GM06990 (cell line): Measurements from ENCODE around the gene ERCC6L2.

Source experiments
- DNase-seq: peaks from one replicate; pipeline ENCODE4 v3.0.0-alpha.2; 2011; ENCODE audit not compliant: insufficient read length; ENCODE audit errors: extremely low read depth
- H3K27me3 ChIP-seq: replicated peaks from 2 replicates; pipeline ENCODE4 v1.6.0; 2011; ENCODE audit warnings: low read length; ENCODE audit not compliant: control insufficient read depth, insufficient read depth
- H3K36me3 ChIP-seq: 2 replicates; pipeline ENCODE4 v1.5.1; 2011; ENCODE audit warnings: low read length; ENCODE audit not compliant: control insufficient read depth, insufficient read depth
- H3K4me3 ChIP-seq: replicated peaks from 2 replicates; pipeline ENCODE4 v1.5.1; 2011; ENCODE audit warnings: low read depth, mild to moderate bottlenecking, control low read depth, low read length
- TF ChIP-seq, protein P1 (sequence below): IDR thresholded peaks from 2 replicates; pipeline ENCODE4 v1.5.1; 2011; ENCODE audit warnings: low read length, control low read depth, mild to moderate bottlenecking, inconsistent platforms; ENCODE audit not compliant: insufficient read depth, poor library complexity, severe bottlenecking

ERCC6L2 gene

DNA sequence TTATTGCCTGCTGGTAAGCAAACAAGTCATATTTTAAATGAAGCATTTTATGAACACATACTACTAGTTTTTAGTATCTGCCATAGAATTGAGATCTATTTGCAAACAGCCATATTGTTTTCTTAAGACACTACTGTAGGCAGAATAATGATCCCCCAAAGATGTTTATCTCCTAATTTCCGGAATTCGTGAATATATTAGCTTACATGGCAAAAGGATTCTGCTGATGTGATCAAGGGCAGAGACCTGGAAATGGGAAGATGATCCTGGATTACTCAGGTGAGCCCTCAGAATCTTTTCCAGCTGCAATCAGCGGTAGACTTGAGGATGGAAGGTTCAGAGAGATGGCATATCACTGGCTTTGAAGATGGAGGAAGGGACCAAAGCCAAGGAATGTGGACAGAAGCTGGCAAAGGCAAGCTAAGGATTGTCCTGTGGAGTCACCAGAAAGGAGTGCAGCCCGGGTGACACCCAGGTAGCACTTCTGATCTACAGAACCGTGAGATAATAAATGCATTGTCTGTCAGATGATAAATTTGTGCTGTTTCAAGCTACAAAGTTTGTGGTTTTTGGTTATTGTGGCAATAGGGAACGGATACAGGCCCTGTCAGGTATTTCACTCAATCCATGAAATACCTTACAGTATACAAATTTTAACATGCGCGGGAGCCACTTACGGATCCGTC is 1.0 kb upstream of the ERCC6L2 start:
- DNase-seq = no peak

DNA sequence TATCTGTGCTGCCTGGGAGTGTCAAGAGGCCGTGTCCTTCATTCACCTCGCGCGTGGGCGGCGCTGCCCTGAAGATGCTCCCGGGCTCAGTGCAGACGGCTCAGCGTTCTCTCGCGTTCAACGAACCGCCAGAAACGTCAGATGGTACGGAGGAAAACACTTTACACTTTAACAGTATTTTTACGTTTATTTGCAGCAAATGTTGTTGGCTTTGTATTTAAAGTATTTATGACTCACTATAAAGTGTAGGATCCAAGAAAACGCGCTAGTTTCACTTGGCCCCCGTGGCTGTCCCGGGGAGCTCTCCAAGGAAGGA is 544 bp upstream of the ERCC6L2 start:
- DNase-seq = no peak
- H3K27me3 ChIP-seq = no peaks in the 10 kb centered on the region
- TF ChIP-seq, protein P1, sequence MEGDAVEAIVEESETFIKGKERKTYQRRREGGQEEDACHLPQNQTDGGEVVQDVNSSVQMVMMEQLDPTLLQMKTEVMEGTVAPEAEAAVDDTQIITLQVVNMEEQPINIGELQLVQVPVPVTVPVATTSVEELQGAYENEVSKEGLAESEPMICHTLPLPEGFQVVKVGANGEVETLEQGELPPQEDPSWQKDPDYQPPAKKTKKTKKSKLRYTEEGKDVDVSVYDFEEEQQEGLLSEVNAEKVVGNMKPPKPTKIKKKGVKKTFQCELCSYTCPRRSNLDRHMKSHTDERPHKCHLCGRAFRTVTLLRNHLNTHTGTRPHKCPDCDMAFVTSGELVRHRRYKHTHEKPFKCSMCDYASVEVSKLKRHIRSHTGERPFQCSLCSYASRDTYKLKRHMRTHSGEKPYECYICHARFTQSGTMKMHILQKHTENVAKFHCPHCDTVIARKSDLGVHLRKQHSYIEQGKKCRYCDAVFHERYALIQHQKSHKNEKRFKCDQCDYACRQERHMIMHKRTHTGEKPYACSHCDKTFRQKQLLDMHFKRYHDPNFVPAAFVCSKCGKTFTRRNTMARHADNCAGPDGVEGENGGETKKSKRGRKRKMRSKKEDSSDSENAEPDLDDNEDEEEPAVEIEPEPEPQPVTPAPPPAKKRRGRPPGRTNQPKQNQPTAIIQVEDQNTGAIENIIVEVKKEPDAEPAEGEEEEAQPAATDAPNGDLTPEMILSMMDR = no peak
- no peak overlapping the region for H3K4me3 ChIP-seq
- H3K36me3 ChIP-seq = no peaks in the 10 kb centered on the region

More for the DNA sequence above, 1.0 kb upstream of the ERCC6L2 start:
- Histone ChIP-seq H3K27me3 (no peaks in the 10 kb centered on the region), H3K36me3 (no peaks in the 10 kb centered on the region), H3K4me3 (no peak overlapping the region)
- TF ChIP-seq, protein P1 = no peak

DNA sequence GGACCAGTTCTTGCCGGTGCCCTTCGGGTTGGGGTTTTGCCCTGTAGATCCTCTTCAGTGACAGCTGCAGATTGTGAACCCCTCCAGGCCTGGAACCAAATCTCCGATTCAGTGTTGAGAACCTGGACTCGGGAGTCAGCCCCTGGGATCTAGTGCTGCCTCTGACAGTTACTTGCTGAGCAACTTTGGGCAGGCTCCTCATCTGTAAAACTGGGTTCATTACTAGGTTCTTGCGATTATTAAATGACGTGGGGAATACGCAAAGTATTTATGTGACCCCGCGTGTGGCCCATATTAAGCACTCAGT is 600 bp downstream of the ERCC6L2 start:
- TF ChIP-seq, protein P1 = no peak
- no peaks in the 10 kb centered on the region for H3K27me3 ChIP-seq
- H3K36me3 ChIP-seq = no peaks in the 10 kb centered on the region
- no peak overlapping the region for H3K4me3 ChIP-seq
- DNase-seq = no peak

DNA sequence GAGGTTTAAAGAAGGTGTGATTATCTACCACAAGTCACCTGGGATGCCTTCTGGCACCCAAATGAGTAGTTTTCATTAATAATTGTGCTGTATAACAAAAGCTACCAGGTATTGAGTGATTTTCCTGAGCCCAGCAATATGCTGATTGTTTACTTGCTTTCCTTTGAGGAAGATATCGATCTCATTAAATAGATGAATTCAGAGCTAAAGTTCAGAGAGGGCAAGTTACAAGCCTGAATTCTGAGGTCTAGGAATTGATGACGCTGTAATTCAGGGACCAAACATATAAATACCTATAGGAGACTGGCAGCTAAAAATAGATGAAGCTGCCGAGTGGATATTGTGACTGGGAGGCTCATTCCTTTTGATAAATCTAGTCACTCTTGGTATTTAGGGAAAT is 1.1 kb downstream of the ERCC6L2 start:
- TF ChIP-seq, protein P1 = no peak
- Histone ChIP-seq H3K4me3 (no peak overlapping the region), H3K36me3 (no peaks in the 10 kb centered on the region), H3K27me3 (no peaks in the 10 kb centered on the region)
- no peak for DNase-seq

DNA sequence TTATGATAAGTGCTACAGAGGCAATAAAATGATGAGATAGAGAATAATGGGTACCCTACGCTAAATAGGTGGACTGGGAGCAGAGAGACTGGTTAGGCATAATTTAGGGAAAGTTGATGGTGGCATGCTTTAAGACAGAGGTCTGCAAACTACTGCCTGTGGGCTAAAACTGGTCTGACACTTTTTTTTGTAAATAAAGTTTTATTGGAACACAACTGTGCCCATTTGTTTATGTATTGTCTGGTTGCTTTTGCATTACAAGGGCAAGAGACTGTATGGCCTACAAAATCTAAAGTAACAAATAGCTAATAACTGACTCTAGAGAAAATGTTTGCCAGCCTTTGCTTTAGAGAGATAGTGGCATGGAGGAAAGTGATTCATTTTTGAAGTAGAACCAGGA is 2.5 kb downstream of the ERCC6L2 start:
- no peak for DNase-seq
- H3K27me3 ChIP-seq = no peaks in the 10 kb centered on the region
- TF ChIP-seq, protein P1 = no peak
- peaks cover 4% of the 10 kb centered on the region for H3K36me3 ChIP-seq
- no peak overlapping the region for H3K4me3 ChIP-seq

DNA sequence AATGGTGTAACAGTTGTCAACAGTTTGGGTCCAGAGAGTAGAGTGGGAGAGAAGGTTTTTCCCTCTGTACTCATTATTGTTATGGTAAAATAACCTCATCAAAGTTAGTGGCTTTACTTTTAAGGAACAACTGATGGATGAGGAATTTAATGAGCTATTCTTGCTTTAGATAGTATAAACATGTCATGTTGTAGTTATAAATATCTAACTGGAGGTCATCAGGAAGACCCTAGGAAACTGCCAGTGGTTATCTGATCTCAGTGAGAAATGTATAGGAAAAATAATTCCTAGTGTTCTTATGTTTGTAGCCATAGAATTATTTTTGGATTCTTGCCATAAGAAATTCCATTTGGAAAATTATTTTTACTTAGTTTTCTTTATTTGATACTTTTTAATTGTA is 4.1 kb downstream of the ERCC6L2 start:
- Histone ChIP-seq H3K27me3 (no peaks in the 10 kb centered on the region), H3K36me3 (peaks cover 4% of the 10 kb centered on the region), H3K4me3 (no peak overlapping the region)
- TF ChIP-seq, protein P1 = no peak
- DNase-seq = no peak
